ENCODE results near the gene ANKRD6. TPM values are rescaled to one million over a fixed set of nuclear protein-coding genes. Genes with fewer than 3 reads are reported as not detected.

ANKRD6 gene
- total RNA-seq, 2 experiments from 2014 or later = 3.3 to 4.8 TPM

DNA sequence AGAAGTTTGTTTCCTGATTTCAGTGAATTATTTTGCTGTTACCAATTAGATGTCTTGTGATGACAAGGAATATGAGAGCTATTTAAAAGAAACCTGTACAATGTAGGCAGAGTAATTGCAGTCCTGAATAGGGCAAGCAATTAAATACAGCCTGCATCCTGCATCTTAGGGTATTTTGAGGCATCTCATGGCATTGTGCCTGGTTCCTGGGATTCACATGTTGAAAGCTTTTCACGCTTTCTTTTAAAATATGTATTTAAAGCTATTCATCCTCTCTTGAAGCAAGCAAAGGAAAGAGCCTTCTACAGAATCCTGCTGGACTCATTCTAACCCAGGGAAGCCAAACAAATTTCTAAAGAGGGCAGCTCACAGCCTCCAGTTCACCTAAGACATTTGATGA, 16.2 kb upstream of the ANKRD6 start:
- H3K27me3 Mint-ChIP-seq = peaks cover 31% of the 10 kb centered on the region
- H3K4me1 Mint-ChIP-seq = peaks cover 13% of the 10 kb centered on the region
- H3K36me3 Mint-ChIP-seq (ENCODE audit: low read depth) = peaks cover 2% of the 10 kb centered on the region
- DNase-seq = no peak
- no peaks in the 10 kb centered on the region for H3K9me3 Mint-ChIP-seq
- H3K27ac Mint-ChIP-seq = no peak overlapping the region
- H3K4me3 Mint-ChIP-seq = no peak overlapping the region
- ChIA-PET POLR2A (interaction anchor here (0.6 kb wide), 1 partner anchor 82 kb away, joined by 8 read pairs; no protein-coding TSS in a partner anchor), CTCF (interaction anchor here (1.2 to 2.5 kb wide), 2 partner anchors 11 to 15 kb away, joined by 3 to 9 read pairs; no protein-coding TSS in a partner anchor)

DNA sequence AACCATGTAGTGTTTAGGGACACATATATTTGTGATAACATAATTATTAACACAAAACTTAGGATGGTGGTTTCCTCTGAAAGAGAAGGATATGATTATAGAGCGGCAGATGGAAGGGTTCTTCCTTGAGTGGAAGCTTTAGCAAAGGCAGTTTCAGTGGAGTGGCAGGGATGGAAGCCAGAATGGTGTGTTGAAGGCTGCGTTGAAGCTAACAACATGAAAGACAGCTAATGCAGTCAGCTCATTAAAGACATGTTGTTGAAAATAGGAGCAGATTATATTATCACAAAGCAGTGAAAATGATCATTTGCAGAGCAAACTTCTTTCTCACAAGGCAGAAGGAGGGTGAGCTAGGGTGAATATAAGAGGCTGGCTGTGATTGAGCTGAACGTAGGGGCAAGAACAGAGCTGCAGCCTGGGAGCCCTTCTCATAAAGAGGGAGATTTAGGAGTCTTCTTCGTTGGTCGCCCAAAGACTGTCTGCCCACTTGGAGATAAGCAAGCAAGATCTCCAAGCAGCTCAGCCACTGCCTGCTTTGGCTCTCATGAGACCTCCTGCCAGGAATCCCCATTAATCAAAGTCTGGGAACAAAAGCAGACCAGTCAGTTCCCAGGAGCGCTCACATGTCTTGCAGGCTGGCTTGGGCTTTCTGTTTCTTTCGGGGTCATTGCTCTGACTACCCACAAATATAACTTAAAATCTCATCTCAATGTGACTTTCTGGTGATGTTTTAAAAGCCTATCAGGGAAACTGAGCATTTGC, 2.6 kb upstream of the ANKRD6 start:
- H3K4me1 Mint-ChIP-seq = peaks cover 24% of the 10 kb centered on the region
- H3K27me3 Mint-ChIP-seq = peaks cover 41% of the 10 kb centered on the region
- H3K27ac Mint-ChIP-seq = no peak overlapping the region
- H3K9me3 Mint-ChIP-seq = no peaks in the 10 kb centered on the region
- DNase-seq = no peak
- ChIA-PET POLR2A (no interaction called here), CTCF (interaction anchor here (0.6 to 2.7 kb wide), 5 partner anchors 9 to 179 kb away, joined by 3 to 19 read pairs (median 6); no protein-coding TSS in a partner anchor)
- no peak overlapping the region for H3K4me3 Mint-ChIP-seq
- no peaks in the 10 kb centered on the region for H3K36me3 Mint-ChIP-seq (ENCODE audit: low read depth)

DNA sequence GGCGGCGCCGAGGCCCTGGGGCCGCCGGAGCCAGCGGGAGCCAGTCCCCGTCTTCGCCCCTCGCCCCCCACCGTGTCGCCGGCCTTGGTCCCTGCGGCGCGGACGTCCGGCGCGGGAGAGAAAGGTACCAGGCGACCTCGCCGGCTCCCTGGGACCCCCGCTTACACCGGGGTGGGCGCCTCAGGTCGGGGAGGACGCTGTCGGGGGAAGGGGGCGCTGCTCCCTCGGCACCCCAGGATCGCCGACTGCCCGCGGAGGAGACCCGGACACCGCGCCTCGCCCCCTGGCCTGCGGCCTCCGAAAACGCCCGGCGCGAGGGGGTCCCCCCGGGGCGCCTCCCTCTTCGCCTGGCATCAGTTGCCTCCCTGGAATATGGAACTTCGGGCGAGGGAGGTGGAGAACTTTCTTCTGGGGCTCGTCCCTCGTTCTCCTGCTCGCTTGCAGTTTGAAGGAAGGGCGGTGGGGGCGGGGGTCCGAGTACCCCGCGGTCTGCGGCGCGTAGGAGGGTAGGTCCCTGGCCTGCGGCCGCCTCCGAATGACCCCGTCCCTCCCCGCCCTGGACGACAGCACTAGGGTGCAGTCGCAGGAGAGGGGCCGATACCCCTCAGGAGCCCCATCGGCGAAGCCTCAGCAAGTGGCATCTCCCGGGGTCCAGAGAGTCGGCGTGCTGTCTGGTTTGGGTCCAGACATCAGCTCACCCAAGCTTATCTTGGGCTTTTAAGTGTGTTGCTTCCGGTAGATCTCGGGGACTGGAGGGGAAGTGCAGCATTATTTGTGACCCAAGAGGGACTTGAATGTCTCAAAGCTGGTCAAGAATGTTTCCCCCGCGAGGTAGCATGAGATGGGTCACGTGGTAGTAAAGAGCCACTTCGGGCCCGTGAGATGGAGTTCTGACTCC, 549 bp downstream of the ANKRD6 start:
- ChIA-PET CTCF (interaction anchor here (1.0 to 1.6 kb wide), 7 partner anchors 10 to 451 kb away, joined by 3 to 6 read pairs (median 4); no protein-coding TSS in a partner anchor), POLR2A (no interaction called here)
- H3K36me3 Mint-ChIP-seq (ENCODE audit: low read depth) = no peaks in the 10 kb centered on the region
- H3K27ac Mint-ChIP-seq = peak overlapping the region; percentile 71
- peak; percentile 23 for DNase-seq
- no peaks in the 10 kb centered on the region for H3K9me3 Mint-ChIP-seq
- peaks cover 24% of the 10 kb centered on the region for H3K4me1 Mint-ChIP-seq
- peaks cover 41% of the 10 kb centered on the region for H3K27me3 Mint-ChIP-seq
- peak overlapping the region; percentile 80 for H3K4me3 Mint-ChIP-seq

DNA sequence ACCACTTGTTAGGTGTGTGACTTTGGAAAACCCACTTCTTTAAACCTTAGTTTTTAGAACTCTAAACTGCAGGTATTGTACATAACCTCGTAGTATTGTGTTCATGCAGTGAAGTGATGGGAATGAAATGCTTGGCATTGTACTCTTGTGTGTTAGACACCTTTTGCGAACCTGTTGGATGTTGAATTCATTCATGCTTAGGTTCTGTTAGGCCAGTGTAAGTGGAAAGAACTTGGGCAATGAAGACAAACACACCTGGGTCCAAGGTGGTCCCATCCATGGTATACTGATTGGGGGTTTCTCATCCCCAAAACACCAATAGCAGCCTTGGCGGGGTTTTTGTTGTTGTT, 1.2 kb downstream of the ANKRD6 start:
- Mint-ChIP-seq H3K4me3 (peak overlapping the region; percentile 80), H3K9me3 (no peaks in the 10 kb centered on the region), H3K36me3 (ENCODE audit: low read depth) (no peaks in the 10 kb centered on the region), H3K4me1 (peaks cover 24% of the 10 kb centered on the region), H3K27ac (peak overlapping the region; percentile 71), H3K27me3 (peaks cover 38% of the 10 kb centered on the region)
- no peak for DNase-seq
- CTCF ChIA-PET = interaction anchor here (1.6 kb wide), 1 partner anchor 21 kb away, joined by 4 read pairs; no protein-coding TSS in a partner anchor
- POLR2A ChIA-PET = no interaction called here

DNA sequence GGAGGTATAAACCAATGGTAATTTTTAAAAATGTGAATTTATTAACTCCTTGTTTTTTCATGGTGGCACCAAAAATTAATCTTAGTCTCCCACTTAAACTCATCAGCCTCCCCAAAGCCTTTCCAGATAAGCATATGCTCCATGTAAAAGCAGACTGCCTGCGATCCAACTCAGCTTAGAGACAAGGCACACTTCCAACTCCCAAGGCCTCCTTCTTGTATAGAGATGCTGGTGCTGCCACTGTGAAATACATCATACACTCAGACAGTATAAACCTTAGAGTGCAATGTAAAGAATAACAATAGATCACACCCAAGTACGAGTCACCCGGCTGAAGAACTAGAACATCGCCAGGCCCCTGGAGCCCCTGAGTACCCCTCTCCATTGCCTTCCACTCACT, 2.0 kb downstream of the ANKRD6 start:
- CTCF ChIA-PET = interaction anchor here (1.0 to 1.6 kb wide), 2 partner anchors 13 to 21 kb away, joined by 3 to 4 read pairs; no protein-coding TSS in a partner anchor
- no peak overlapping the region for H3K27ac Mint-ChIP-seq
- no peaks in the 10 kb centered on the region for H3K36me3 Mint-ChIP-seq (ENCODE audit: low read depth)
- no peaks in the 10 kb centered on the region for H3K9me3 Mint-ChIP-seq
- H3K4me1 Mint-ChIP-seq = peaks cover 24% of the 10 kb centered on the region
- peaks cover 32% of the 10 kb centered on the region for H3K27me3 Mint-ChIP-seq
- no peak for DNase-seq
- POLR2A ChIA-PET = no interaction called here
- H3K4me3 Mint-ChIP-seq = no peak overlapping the region

DNA sequence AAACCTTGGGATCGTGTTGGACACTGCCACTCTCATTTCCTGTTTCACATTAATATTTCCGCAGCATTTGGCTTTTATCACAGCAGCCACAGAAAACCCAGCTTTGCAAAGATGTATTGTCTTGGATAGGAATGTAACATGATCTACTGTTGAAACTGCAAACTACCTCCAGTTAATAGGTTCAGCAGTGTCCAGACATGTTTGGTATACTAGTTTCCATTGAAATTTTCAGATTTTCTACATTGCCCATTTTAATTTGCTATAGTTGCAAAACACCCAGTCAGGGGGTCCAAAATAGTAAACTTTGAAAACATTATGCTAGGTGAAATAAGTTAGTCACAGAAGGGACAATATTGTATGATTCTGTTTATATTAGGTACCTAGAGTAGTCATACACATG, 3.3 kb downstream of the ANKRD6 start:
- Mint-ChIP-seq H3K4me1 (peaks cover 24% of the 10 kb centered on the region), H3K27me3 (peaks cover 22% of the 10 kb centered on the region), H3K36me3 (ENCODE audit: low read depth) (no peaks in the 10 kb centered on the region), H3K4me3 (no peak overlapping the region), H3K9me3 (no peaks in the 10 kb centered on the region), H3K27ac (no peak overlapping the region)
- ChIA-PET POLR2A (no interaction called here), CTCF (interaction anchor here (1.5 kb wide), 1 partner anchor 16 kb away, joined by 4 read pairs; no protein-coding TSS in a partner anchor)
- DNase-seq = no peak

DNA sequence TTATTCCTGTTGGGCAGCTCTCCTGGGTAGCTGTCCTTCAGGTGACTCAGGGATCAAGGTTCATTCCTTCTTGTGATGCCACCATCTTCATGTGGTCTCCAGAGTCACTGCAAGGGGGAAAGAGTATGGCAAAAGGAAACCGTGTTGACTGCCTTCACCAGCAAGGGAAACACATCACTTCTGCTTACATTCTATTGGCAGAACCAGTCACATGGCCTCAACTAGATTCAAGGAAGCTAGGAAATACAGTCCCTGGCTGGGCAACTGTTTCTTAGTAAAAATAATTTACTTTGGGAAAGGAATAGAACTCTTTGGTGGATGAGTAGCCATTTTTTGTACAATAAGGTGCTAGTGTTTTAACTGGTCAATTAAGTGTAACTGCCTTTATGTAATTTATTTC, 5.3 kb downstream of the ANKRD6 start:
- Mint-ChIP-seq H3K4me1 (peaks cover 14% of the 10 kb centered on the region), H3K9me3 (no peaks in the 10 kb centered on the region), H3K4me3 (no peak overlapping the region), H3K36me3 (ENCODE audit: low read depth) (no peaks in the 10 kb centered on the region), H3K27me3 (peaks cover 25% of the 10 kb centered on the region), H3K27ac (no peak overlapping the region)
- DNase-seq = no peak
- POLR2A ChIA-PET = no interaction called here
- CTCF ChIA-PET = interaction anchor here (0.7 to 1.4 kb wide), 2 partner anchors 174 to 456 kb away, joined by 3 to 4 read pairs; no protein-coding TSS in a partner anchor

DNA sequence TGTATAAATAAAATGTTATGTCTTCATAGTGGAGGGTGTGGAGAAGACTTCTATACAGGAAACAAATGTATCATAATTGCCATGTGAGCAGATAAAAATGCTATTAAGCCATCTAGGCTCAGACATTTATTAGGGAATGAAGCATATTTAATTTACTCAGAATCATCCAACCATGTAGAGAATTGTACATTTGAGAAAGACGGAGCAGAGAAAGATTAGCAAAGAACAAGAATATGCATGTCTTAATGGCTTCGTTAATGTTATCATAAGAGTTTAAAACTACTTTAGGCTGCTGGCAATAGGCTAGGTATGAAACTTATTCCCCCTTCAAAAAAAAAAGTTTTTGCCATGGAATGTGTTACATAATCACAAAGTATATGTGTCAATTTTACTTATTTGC, 6.1 kb downstream of the ANKRD6 start:
- no peak for DNase-seq
- H3K4me1 Mint-ChIP-seq = peaks cover 10% of the 10 kb centered on the region
- peaks cover 25% of the 10 kb centered on the region for H3K27me3 Mint-ChIP-seq
- POLR2A ChIA-PET = no interaction called here
- CTCF ChIA-PET = no interaction called here
- no peak overlapping the region for H3K4me3 Mint-ChIP-seq
- no peaks in the 10 kb centered on the region for H3K36me3 Mint-ChIP-seq (ENCODE audit: low read depth)
- H3K9me3 Mint-ChIP-seq = no peaks in the 10 kb centered on the region
- H3K27ac Mint-ChIP-seq = no peak overlapping the region

DNA sequence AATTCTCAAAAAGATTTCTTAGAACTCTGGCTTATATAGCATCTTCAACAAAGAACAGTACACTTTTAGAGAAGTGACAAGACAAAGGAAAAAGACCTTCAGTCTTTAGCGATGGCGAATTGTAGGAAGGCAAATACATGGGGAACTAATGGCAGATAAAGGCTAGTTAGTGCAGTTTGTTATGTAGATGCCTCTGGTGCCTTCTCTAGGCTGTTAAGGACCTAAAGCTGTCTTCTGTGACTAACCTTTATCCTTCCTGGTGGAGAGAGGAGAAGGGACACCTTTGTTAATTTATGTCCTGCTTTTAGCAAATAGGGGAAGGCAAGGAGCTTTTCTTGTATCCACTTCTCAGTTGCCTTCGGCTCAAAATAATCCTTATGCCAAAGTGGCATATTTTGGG, 7.2 kb downstream of the ANKRD6 start:
- H3K4me1 Mint-ChIP-seq = peaks cover 2% of the 10 kb centered on the region
- no peaks in the 10 kb centered on the region for H3K36me3 Mint-ChIP-seq (ENCODE audit: low read depth)
- ChIA-PET POLR2A (no interaction called here), CTCF (interaction anchor here (0.6 to 1.2 kb wide), 3 partner anchors 11 to 1699 kb away, joined by 3 read pairs; no protein-coding TSS in a partner anchor)
- H3K27ac Mint-ChIP-seq = no peak overlapping the region
- H3K9me3 Mint-ChIP-seq = no peaks in the 10 kb centered on the region
- no peak for DNase-seq
- peaks cover 19% of the 10 kb centered on the region for H3K27me3 Mint-ChIP-seq
- H3K4me3 Mint-ChIP-seq = no peak overlapping the region

DNA sequence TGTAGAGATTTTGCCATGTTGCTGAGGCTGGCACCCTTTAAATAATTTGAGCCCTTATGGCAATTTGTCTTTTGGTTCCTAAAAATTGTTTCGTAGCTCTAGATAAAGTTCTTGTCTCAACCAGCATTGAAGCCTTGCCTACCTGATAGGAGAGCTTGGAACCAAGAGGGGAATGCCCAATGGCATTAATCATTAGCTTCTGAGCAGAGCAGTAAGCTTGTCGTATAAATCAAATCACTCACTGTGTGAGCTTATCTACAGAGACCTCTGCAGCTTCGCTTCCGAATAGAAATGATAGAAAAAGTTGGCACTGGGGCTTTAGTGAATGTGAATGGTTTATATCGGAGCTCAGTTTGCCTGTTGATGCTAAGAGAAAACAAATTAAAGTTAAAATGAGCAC, 10.7 kb downstream of the ANKRD6 start:
- POLR2A ChIA-PET = no interaction called here
- CTCF ChIA-PET = no interaction called here
- Mint-ChIP-seq H3K9me3 (no peaks in the 10 kb centered on the region), H3K27ac (no peak overlapping the region), H3K4me1 (no peaks in the 10 kb centered on the region), H3K4me3 (no peak overlapping the region), H3K27me3 (peaks cover 11% of the 10 kb centered on the region), H3K36me3 (ENCODE audit: low read depth) (no peaks in the 10 kb centered on the region)
- DNase-seq = no peak

DNA sequence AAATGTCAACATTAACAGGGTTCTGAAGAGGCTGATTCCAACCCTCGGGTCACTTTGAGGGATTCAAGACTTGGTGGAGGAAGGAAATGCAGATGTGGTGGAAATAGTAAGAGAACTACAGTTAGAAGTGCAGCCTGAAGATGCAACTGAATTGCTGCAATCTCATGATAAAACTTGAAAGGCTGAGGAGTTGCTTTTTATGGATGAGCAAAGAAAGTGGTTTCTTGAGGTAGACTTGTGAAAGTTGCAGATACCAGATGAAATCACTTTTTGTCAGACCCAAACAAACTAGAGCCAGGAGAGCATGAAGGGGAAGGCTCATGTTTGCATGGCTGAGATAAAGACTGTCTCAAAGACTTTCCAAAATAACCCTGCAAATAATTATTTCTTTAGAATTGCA, 16.2 kb downstream of the ANKRD6 start:
- no peak for DNase-seq
- H3K36me3 Mint-ChIP-seq (ENCODE audit: low read depth) = no peaks in the 10 kb centered on the region
- ChIA-PET CTCF (interaction anchor here (0.7 to 1.5 kb wide), 2 partner anchors 13 to 228 kb away, joined by 3 read pairs; no protein-coding TSS in a partner anchor), POLR2A (no interaction called here)
- H3K27ac Mint-ChIP-seq = no peak overlapping the region
- no peak overlapping the region for H3K4me3 Mint-ChIP-seq
- peaks cover 1% of the 10 kb centered on the region for H3K27me3 Mint-ChIP-seq
- H3K4me1 Mint-ChIP-seq = no peaks in the 10 kb centered on the region
- H3K9me3 Mint-ChIP-seq = no peaks in the 10 kb centered on the region

DNA sequence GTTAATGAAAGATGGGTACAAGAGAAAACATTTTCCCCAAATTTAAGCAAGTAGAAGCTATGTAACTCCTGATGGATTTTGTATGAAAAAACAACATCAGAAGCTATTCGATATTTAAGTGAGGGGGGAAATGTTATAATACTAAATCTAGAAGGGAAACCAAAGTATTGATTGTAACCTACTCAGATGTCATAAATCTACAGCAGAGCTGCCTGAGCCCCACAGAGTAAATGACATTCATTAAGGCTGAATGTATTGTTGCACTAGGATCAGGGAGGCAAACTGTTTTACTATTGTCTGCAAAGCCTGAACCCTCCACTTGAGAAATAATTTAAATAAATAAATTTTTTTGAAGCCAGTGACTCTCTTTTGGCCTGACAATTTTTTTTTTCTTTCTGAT, 19.3 kb downstream of the ANKRD6 start:
- no peaks in the 10 kb centered on the region for H3K27me3 Mint-ChIP-seq
- H3K9me3 Mint-ChIP-seq = peaks cover 7% of the 10 kb centered on the region
- ChIA-PET CTCF (interaction anchor here (1.1 to 2.3 kb wide), 3 partner anchors 12 to 20 kb away, joined by 3 to 5 read pairs (median 4); partner anchors contain the start of gene ANKRD6), POLR2A (no interaction called here)
- no peaks in the 10 kb centered on the region for H3K4me1 Mint-ChIP-seq
- H3K36me3 Mint-ChIP-seq (ENCODE audit: low read depth) = no peaks in the 10 kb centered on the region
- no peak for DNase-seq
- no peak overlapping the region for H3K27ac Mint-ChIP-seq
- H3K4me3 Mint-ChIP-seq = no peak overlapping the region

DNA sequence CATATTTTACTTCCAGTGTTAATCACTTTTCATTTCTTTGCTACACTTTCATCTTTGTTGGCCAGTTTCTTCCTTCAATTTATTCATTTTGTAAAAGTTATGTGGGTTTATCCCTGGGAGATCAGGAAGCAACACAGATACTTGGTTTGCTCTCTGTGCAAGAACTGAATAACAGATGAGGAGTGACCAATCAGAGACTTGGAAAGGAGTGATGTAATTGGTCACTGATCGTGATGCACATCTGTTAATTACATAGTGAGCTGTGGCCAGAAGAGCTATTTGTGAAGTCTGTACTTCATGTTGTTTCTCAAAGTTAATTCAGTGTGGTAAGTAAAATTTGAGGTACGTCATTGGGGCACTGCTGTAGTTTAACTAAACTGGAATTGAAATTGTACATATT, 21.3 kb downstream of the ANKRD6 start:
- H3K36me3 Mint-ChIP-seq (ENCODE audit: low read depth) = no peaks in the 10 kb centered on the region
- H3K4me1 Mint-ChIP-seq = no peaks in the 10 kb centered on the region
- H3K4me3 Mint-ChIP-seq = no peak overlapping the region
- no peaks in the 10 kb centered on the region for H3K27me3 Mint-ChIP-seq
- ChIA-PET POLR2A (no interaction called here), CTCF (interaction anchor here (0.6 kb wide), 1 partner anchor 14 kb away, joined by 4 read pairs; no protein-coding TSS in a partner anchor)
- no peak overlapping the region for H3K27ac Mint-ChIP-seq
- H3K9me3 Mint-ChIP-seq = peaks cover 9% of the 10 kb centered on the region
- no peak for DNase-seq
